GM12878 (cell line): Measurements from ENCODE around the gene MAK. TPM values are rescaled to one million over a fixed set of nuclear protein-coding genes. Genes with fewer than 3 reads are reported as not detected.
A peak's percentile ranks its signal among the peaks of the same experiment; 100 is the strongest.

ENCODE experiments used
- ATAC-seq: fragments of 200-7000 bp; cut with Tn5 transposase; 3 replicates; pipeline ENCODE4 v1.9.1; 2020; ENCODE audit warnings: mild to moderate bottlenecking, moderate library complexity
- BruUV-seq: library from RNA; stranded (reverse); fragments of 400-500 nt; replicated peaks from 2 replicates; lab custom pipeline; 2021; lab: Mats Ljungman, UMichigan
- CTCF ChIA-PET: fragments of 300-600 bp; sonication (Branson Sonifier 250); formaldehyde crosslinking; extraction: SDS; loops from one replicate; lab custom pipeline; 2021; ENCODE audit warnings: inconsistent platforms; lab: Yijun Ruan, JAX
- POLR2A ChIA-PET: fragments of 350-600 bp; formaldehyde crosslinking; extraction: SDS; loops from one replicate; lab custom pipeline; 2021; ENCODE audit warnings: inconsistent platforms; lab: Charles Lee
- RAD21 ChIA-PET: fragments of 300-600 bp; sonication (Branson Sonifier 250); formaldehyde crosslinking; loops from one replicate; lab custom pipeline; 2023; ENCODE audit warnings: antibody characterized with exemption; ENCODE audit not compliant: unreplicated experiment; lab: Charles Lee
- SMC1A ChIA-PET: fragments of 300-600 bp; sonication (Branson Sonifier 250); formaldehyde crosslinking; loops from one replicate; lab custom pipeline; 2023; ENCODE audit not compliant: unreplicated experiment, uncharacterized antibody; lab: Charles Lee
- DNase-seq: peaks from one replicate; pipeline ENCODE4 v3.0.0-alpha.2; 2011; ENCODE audit warnings: low read depth, low spot score
- FAIRE-seq: peaks from 3 replicates; lab custom pipeline; 2011; peaks lifted over from hg19 to GRCh38; lab: Jason Lieb, UNC
- H2AFZ ChIP-seq: 2 replicates; pipeline ENCODE4 v1.6.0; 2011; ENCODE audit warnings: low read depth, low read length, control low read depth; ENCODE audit not compliant: control insufficient read depth
- H3K27ac ChIP-seq: 2 replicates; pipeline ENCODE4 v1.5.1; 2011; ENCODE audit warnings: control low read depth; ENCODE audit not compliant: control insufficient read depth, insufficient read depth
- H3K27me3 ChIP-seq, 2 experiments: replicated peaks in 1 of 2; 2 replicates each; pipeline versions ENCODE4 v1.6.0 to v1.6.1; 2011; ENCODE audit warnings: low read length in 1 of 2; ENCODE audit not compliant: control insufficient read depth in 2 of 2, insufficient read depth in 2 of 2
- H3K36me3 ChIP-seq, 2 experiments: 2 replicates each; pipeline ENCODE4 v1.5.1; 2011; ENCODE audit warnings: low read length in 1 of 2; ENCODE audit not compliant: control insufficient read depth in 2 of 2, insufficient read depth in 2 of 2
- H3K4me1 ChIP-seq: 2 replicates; pipeline ENCODE4 v1.6.1; 2011; ENCODE audit warnings: mild to moderate bottlenecking, low read length, moderate library complexity, mixed read lengths; ENCODE audit not compliant: control insufficient read depth, insufficient read depth
- H3K4me2 ChIP-seq: 2 replicates; pipeline ENCODE4 v1.6.0; 2011; ENCODE audit warnings: control low read depth; ENCODE audit not compliant: control insufficient read depth, insufficient read depth
- H3K4me3 ChIP-seq: fragments of 200-600 bp; sonication (generic); 2 replicates; pipeline ENCODE4 v1.5.1; 2016
- H3K79me2 ChIP-seq: 2 replicates; pipeline ENCODE4 v1.6.0; 2011; ENCODE audit warnings: low read length; ENCODE audit not compliant: control insufficient read depth, insufficient read depth
- H3K9ac ChIP-seq: 2 replicates; pipeline ENCODE4 v1.8.0; 2011; ENCODE audit warnings: low read length, control low read depth, mixed read lengths; ENCODE audit not compliant: control insufficient read depth, insufficient read depth
- H3K9me3 ChIP-seq: replicated peaks from 3 replicates; pipeline ENCODE4 v1.5.1; 2011; ENCODE audit warnings: mild to moderate bottlenecking, low read length; ENCODE audit not compliant: control insufficient read depth, insufficient read depth
- H4K20me1 ChIP-seq: 2 replicates; pipeline ENCODE4 v1.6.0; 2011; ENCODE audit not compliant: control insufficient read depth, insufficient read depth
- BCL11A ChIP-seq: IDR thresholded peaks from 2 replicates; pipeline ENCODE4 v1.6.1; 2011; ENCODE audit warnings: low read depth, low read length
- EGR1 ChIP-seq, 2 experiments: IDR thresholded peaks; 1 replicate in 1 of 2; 2 replicates in 1 of 2; pipeline ENCODE4 v1.6.1; 2011 to 2012; ENCODE audit warnings: low read depth in 2 of 2, low read length in 2 of 2, borderline replicate concordance in 1 of 2, mild to moderate bottlenecking in 1 of 2, moderate library complexity in 1 of 2
- PML ChIP-seq: IDR thresholded peaks from 2 replicates; pipeline ENCODE4 v1.6.1; 2012; ENCODE audit warnings: low read length, inconsistent platforms
- ZNF217 ChIP-seq: fragments of 450-650 bp; IDR thresholded peaks from 2 replicates; pipeline ENCODE4 v1.6.1; 2017; ENCODE audit warnings: antibody characterized with exemption, mild to moderate bottlenecking
- WGBS: methylation state at CpG from one replicate; pipeline ENCODE4 v1.1.6; 2016; ENCODE audit warnings: low lambda C conversion rate; ENCODE audit not compliant: insufficient replicate concordance, insufficient coverage; ENCODE audit errors: missing lambda C conversion rate; 5-methylcytosine and 5-hydroxymethylcytosine counted together
- in situ Hi-C: fragments of 300-500 bp; cut with MboI; formaldehyde crosslinking; loops from 9 replicates; pipeline ENCODE4 v1.14.3; 2018; ENCODE audit warnings: mixed read lengths
- intact Hi-C: fragments of 100-400 bp; cut with micrococcal nuclease; formaldehyde crosslinking; loops from one replicate; pipeline ENCODE4 v1.14.2; 2022; ENCODE audit not compliant: unreplicated experiment
- polyA plus RNA-seq, 11 experiments: library from polyadenylated mRNA; depleted of rRNA in 4 of 11; unstranded in 6 of 11; stranded (reverse) in 5 of 11; fragments of >200 nt; fragmentation: Nextera tagmentation in 4 of 11; fragmentation: Illumina TruSeq in 1 of 11; extraction: Ambion mirVana in 4 of 11; extraction: Trizol in 1 of 11; gene quantifications; 1 replicate in 1 of 11; 2 replicates in 10 of 11; pipeline versions ENCODE4 v1.2.1 to v1.2.3, GENCODE V29; 2011 to 2016; ENCODE audit warnings: inconsistent platforms in 2 of 11, missing spikeins in 2 of 11, low read depth in 1 of 11
- total RNA-seq, 4 experiments: library from RNA; depleted of rRNA in 3 of 4; stranded (reverse); fragments of >200 nt in 3 of 4; fragmentation: Illumina TruSeq in 1 of 4; extraction: Trizol in 1 of 4; gene quantifications; 2 replicates each; pipeline versions ENCODE4 v1.2.1 to v1.2.3, GENCODE V29; 2013 to 2021
- TF ChIP-seq, protein P1 (sequence below): fragments of 450-650 bp; IDR thresholded peaks from 2 replicates; pipeline ENCODE4 v1.6.1; 2017; ENCODE audit warnings: mild to moderate bottlenecking
- TF ChIP-seq, protein P2 (sequence below): fragments of 450-650 bp; IDR thresholded peaks from 2 replicates; pipeline ENCODE4 v1.6.1; 2018; ENCODE audit warnings: mild to moderate bottlenecking, low read depth, moderate library complexity; ENCODE audit not compliant: partially characterized antibody

The MAK gene
- total and polyA plus RNA-seq, 10 of the 15 experiments (the other 5 are each of a cell fraction or from before 2014, with no cell fraction given), result 0.01 to 0.90 (median 0.13) TPM; not detected in 1

DNA sequence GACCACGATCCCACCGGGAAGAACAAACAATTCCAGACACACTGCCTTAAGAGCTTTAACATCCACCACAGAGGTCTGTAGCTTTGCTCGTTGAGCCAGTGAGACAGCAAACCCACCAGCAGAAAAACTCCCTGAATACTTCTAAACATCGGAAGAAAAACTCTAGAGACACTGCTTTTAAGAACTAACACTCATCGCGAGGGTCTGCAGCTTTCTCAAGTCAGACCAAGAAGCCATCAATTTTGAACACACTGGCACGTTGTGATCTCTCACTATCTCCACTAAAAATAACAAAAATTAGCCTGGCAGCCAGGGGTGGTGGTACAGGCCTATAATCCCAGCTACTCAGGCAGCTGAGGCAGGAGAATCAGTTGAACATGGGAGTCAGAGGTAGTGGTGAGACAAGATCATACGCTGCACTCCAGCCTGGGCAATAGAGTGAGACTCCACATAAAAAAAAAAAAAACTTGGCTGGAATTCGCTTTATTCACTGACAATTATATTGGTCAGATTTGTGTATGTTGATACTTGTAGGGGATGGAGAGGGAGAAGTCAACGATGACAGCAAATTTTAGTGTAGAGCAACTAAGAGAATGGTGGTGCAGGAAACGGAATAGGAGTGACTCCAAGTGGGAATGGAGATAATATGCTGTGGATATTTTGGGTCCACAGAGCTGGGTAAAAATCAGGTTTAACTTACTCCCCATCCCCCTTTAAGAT is 116.3 kb downstream of the MAK start:
- SMC1A ChIA-PET, result interaction anchor here (0.9 to 4.1 kb wide), 7 partner anchors 10 to 244 kb away, joined by 3 to 46 read pairs (median 4); partner anchors contain the start of genes C6orf52, PAK1IP1 and TMEM14B
- FAIRE-seq, result peak; percentile 54

More for the DNA sequence above, 116.3 kb downstream of the MAK start:
- 66% methylated on average over 11 of the region's 11 CpGs for WGBS
- ATAC-seq (no peak), DNase-seq (no peak)
- ChIA-PET POLR2A (interaction anchor here (0.5 to 6.0 kb wide), 6 partner anchors 21 to 211 kb away, joined by 3 to 40 read pairs (median 4); partner anchors contain the start of genes C6orf52, PAK1IP1 and TMEM14B), RAD21 (interaction anchor here (1.2 to 2.4 kb wide), 9 partner anchors 14 to 211 kb away, joined by 3 to 12 read pairs (median 5); partner anchors contain the start of genes C6orf52, PAK1IP1 and TMEM14B), CTCF (interaction anchor here (0.9 to 2.1 kb wide), 9 partner anchors 11 to 214 kb away, joined by 3 to 11 read pairs (median 4); partner anchors contain the start of gene TMEM14B)
- H4K20me1 ChIP-seq, result no peaks in the 10 kb centered on the region
- H3K79me2 ChIP-seq, result peaks cover 13% of the 10 kb centered on the region
- no peaks in the 10 kb centered on the region; a peak in 1 of 4 replicates for H3K36me3 ChIP-seq
- H3K4me2 ChIP-seq, result peak overlapping the region; percentile 43
- H3K27me3 ChIP-seq, result no peaks in the 10 kb centered on the region
- peak overlapping the region; percentile 97 for H3K4me3 ChIP-seq
- TF ChIP-seq, protein P1, sequence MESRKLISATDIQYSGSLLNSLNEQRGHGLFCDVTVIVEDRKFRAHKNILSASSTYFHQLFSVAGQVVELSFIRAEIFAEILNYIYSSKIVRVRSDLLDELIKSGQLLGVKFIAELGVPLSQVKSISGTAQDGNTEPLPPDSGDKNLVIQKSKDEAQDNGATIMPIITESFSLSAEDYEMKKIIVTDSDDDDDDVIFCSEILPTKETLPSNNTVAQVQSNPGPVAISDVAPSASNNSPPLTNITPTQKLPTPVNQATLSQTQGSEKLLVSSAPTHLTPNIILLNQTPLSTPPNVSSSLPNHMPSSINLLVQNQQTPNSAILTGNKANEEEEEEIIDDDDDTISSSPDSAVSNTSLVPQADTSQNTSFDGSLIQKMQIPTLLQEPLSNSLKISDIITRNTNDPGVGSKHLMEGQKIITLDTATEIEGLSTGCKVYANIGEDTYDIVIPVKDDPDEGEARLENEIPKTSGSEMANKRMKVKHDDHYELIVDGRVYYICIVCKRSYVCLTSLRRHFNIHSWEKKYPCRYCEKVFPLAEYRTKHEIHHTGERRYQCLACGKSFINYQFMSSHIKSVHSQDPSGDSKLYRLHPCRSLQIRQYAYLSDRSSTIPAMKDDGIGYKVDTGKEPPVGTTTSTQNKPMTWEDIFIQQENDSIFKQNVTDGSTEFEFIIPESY, result no peak
- TF ChIP-seq PML (no peak), BCL11A (no peak), ZNF217 (no peak), EGR1 (IDR thresholded peaks at IDR 0.05; ENCODE audit: borderline replicate concordance in 1 of 2, low read depth in 2 of 2, low read length in 2 of 2) (no peak)
- TF ChIP-seq, protein P2, sequence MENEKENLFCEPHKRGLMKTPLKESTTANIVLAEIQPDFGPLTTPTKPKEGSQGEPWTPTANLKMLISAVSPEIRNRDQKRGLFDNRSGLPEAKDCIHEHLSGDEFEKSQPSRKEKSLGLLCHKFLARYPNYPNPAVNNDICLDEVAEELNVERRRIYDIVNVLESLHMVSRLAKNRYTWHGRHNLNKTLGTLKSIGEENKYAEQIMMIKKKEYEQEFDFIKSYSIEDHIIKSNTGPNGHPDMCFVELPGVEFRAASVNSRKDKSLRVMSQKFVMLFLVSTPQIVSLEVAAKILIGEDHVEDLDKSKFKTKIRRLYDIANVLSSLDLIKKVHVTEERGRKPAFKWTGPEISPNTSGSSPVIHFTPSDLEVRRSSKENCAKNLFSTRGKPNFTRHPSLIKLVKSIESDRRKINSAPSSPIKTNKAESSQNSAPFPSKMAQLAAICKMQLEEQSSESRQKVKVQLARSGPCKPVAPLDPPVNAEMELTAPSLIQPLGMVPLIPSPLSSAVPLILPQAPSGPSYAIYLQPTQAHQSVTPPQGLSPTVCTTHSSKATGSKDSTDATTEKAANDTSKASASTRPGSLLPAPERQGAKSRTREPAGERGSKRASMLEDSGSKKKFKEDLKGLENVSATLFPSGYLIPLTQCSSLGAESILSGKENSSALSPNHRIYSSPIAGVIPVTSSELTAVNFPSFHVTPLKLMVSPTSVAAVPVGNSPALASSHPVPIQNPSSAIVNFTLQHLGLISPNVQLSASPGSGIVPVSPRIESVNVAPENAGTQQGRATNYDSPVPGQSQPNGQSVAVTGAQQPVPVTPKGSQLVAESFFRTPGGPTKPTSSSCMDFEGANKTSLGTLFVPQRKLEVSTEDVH, result no peak
- BruUV-seq, result TSS peak; percentile 88
- in situ Hi-C loops, result no loop called here
- H3K9ac ChIP-seq, result peak overlapping the region; percentile 70
- intact Hi-C loops, result loop anchor here (1.0 to 10.0 kb wide), 2 partner anchors 28 to 187 kb away; partner anchors contain the start of genes C6orf52 and PAK1IP1
- H3K27ac ChIP-seq, result peak overlapping the region; percentile 44; the same call in 1 of the 2 replicates
- peak overlapping the region; percentile 81 for H2AFZ ChIP-seq
- peaks cover 12% of the 10 kb centered on the region for H3K9me3 ChIP-seq
- peaks cover 4% of the 10 kb centered on the region for H3K4me1 ChIP-seq
